Measurements from ENCODE around the gene TRPT1. TPM values are rescaled to one million over a fixed set of nuclear protein-coding genes. Genes with fewer than 3 reads are reported as not detected.

TRPT1 gene
- total RNA-seq, 4 donors from 2014 or later, result 48.4 to 62.2 (median 52.8) TPM

DNA sequence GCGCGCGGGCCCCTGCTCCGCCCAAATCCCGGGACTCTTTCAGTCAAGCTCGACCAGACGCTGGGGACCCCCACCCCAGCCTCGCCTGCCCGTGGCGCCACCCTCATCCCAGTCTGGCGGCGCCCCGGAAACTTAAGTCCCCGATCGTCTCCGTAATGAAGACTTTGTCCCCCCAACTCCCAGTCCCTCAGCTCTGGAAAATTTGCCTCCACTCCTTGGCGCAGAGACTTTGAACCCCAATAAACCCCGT, 25.7 kb upstream of the TRPT1 start:
- peaks cover 24% of the 10 kb centered on the region for H3K36me3 ChIP-seq
- H3K9me3 ChIP-seq, result no peaks in the 10 kb centered on the region
- peak overlapping the region; percentile 85 for H3K4me3 ChIP-seq
- TF ChIP-seq EP300 (IDR thresholded peaks at IDR 0.05) (no peak), POLR2AphosphoS5 (IDR thresholded peaks at IDR 0.05) (no peak), POLR2A (IDR thresholded peaks at IDR 0.05) (no peak)
- TF ChIP-seq, protein P1, sequence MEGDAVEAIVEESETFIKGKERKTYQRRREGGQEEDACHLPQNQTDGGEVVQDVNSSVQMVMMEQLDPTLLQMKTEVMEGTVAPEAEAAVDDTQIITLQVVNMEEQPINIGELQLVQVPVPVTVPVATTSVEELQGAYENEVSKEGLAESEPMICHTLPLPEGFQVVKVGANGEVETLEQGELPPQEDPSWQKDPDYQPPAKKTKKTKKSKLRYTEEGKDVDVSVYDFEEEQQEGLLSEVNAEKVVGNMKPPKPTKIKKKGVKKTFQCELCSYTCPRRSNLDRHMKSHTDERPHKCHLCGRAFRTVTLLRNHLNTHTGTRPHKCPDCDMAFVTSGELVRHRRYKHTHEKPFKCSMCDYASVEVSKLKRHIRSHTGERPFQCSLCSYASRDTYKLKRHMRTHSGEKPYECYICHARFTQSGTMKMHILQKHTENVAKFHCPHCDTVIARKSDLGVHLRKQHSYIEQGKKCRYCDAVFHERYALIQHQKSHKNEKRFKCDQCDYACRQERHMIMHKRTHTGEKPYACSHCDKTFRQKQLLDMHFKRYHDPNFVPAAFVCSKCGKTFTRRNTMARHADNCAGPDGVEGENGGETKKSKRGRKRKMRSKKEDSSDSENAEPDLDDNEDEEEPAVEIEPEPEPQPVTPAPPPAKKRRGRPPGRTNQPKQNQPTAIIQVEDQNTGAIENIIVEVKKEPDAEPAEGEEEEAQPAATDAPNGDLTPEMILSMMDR (IDR thresholded peaks at IDR 0.05), result no peak
- H3K27me3 ChIP-seq, result no peaks in the 10 kb centered on the region
- H3K27ac ChIP-seq, result peak overlapping the region; percentile 16
- WGBS, result 0% methylated on average over 11 of the region's 18 CpGs
- peaks cover 43% of the 10 kb centered on the region for H3K4me1 ChIP-seq
- no peak for DNase-seq (ENCODE audit: low spot score in 2 of 2)

DNA sequence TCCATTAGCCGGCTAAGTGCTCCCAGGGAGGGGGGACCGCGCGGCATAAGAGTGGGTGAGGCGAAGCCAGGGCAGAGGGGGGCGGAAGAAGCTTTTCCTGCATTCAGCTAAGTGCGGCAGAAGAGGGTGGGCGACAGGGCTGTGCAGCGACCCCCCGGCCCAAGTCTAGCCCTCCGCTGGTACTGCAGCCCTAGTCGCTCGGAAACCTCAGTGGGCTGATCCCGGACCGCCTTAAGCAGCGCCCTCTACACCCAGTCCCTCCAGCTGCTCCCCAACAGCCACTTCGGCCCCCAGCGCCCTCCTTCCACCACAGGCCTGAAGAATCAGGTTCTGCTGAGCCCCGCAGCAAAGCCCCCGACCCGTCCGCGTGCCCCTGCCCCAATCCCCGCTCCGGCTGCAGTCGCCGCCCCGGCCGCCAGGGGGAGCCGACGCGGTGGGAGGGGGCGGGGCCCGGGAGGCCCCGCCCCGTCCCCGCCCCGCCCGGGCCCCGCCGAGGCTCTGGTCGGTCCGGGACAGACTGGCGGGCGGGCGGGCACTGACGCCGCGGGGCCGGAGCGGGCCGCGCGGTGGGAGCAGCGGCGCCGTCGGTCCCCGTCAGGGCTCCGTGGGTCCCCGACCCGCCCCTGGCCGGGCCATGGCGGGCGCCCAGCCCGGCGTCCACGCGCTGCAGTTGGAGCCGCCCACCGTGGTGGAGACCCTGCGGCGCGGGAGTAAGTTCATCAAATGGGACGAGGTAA, 25.2 kb upstream of the TRPT1 start, which contains the start of gene PLCB3:
Gene PLCB3 (plus strand): TSS at position 515 of the 737 bp plus-strand sequence. CDS start 120 bp downstream, at position 635.
- peaks cover 43% of the 10 kb centered on the region for H3K4me1 ChIP-seq
- no peaks in the 10 kb centered on the region for H3K27me3 ChIP-seq
- H3K9me3 ChIP-seq, result no peaks in the 10 kb centered on the region
- 2% methylated on average over 17 of the region's 75 CpGs for WGBS
- H3K27ac ChIP-seq, result peak within 1 kb of the TSS; percentile 16
- TF ChIP-seq, protein P1 (IDR thresholded peaks at IDR 0.05), result peak; percentile 55 to 95
- TF ChIP-seq POLR2A (IDR thresholded peaks at IDR 0.05) (no peak), POLR2AphosphoS5 (IDR thresholded peaks at IDR 0.05) (no peak)
- H3K4me3 ChIP-seq, result peak within 1 kb of the TSS; percentile 85
- peaks cover 19% of the 10 kb centered on the region for H3K36me3 ChIP-seq
- DNase-seq (ENCODE audit: low spot score in 2 of 2), result no peak

DNA sequence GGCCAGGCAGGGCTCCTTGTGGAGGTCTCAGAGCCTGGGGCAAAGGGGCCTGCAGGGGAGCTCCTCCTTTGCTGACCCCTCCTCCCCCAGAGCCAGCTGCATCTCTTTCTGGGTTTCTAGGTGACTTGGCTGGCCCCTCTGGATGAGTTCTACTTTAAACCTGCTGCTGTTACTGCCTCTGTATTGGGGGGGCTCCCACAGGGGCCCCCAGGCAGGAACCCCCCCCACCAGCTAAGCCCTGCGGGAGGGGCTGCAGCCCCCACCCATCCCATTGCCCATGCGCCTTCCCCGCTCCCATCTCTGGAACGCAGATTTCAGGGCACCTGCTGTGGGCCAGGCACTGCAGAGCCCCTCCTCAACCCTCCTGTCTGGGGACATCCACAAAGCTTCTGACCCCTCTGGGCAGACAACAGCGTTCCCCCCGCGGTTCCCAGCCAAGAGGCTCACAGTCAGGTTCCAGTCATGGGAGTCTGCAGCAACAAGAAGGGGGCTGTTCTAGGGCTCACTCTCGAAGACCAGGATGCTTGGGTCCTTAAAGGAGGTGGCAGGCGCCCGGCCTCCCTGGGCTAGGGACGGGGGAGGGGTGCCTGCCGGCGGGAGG, 24.5 kb upstream of the TRPT1 start:
- H3K4me1 ChIP-seq, result peaks cover 50% of the 10 kb centered on the region

DNA sequence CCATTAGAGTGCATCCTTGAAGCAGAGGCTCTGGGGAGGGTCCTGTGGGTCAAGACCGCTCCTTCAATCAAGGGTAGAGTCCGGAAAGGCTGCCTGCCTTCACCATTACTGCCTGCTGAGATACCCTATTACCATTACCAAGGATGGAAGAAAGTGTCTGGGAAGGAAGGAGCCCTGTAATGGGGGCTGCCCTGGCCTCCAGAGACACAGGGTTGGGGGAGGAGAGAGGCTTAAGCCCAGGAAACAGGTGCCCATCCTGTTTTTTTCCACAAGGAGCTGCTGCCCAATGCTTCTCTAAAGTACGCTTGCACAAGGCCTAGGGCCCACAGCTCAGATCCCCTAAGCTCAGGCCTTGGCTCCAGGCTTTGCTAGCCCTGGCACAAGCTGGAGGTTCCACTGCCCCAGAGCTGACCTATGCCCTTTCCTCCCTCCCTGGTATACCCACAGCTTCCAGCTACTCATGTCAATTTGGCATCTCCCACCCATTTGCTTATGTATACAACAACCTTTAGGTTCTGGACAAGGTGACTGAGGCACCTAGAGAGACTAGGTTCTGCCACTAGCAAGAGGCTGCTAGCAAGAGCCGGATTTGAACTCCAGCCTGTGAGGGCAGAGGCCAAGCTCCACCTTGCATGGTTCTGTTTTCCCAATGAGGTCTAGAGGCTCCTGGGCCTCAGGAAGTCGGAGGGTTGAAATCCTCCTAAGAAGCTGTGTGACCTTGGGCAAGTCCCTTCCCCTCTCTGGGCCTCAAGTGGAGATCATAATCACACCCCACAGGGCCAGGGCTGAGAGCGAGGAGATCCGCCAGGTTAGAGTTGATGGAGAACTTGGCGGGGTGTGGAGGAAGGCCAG, 23.8 kb upstream of the TRPT1 start:
- no peak for DNase-seq (ENCODE audit: low spot score in 2 of 2)
- WGBS, result 86% methylated on average over 7 of the region's 8 CpGs
- TF ChIP-seq, protein P1 (IDR thresholded peaks at IDR 0.05), result no peak
- no peak for TF ChIP-seq POLR2A (IDR thresholded peaks at IDR 0.05)
- no peak for TF ChIP-seq POLR2AphosphoS5 (IDR thresholded peaks at IDR 0.05)
- no peak for TF ChIP-seq EP300 (IDR thresholded peaks at IDR 0.05)
- peaks cover 6% of the 10 kb centered on the region for H3K36me3 ChIP-seq
- no peak overlapping the region for H3K4me3 ChIP-seq
- no peak overlapping the region for H3K27ac ChIP-seq
- H3K4me1 ChIP-seq, result peaks cover 57% of the 10 kb centered on the region
- H3K27me3 ChIP-seq, result no peaks in the 10 kb centered on the region
- no peaks in the 10 kb centered on the region for H3K9me3 ChIP-seq

More for the DNA sequence above, 24.5 kb upstream of the TRPT1 start:
- Histone ChIP-seq H3K9me3 (no peaks in the 10 kb centered on the region), H3K4me3 (peak overlapping the region; percentile 85), H3K27me3 (no peaks in the 10 kb centered on the region), H3K27ac (no peak overlapping the region), H3K36me3 (peaks cover 12% of the 10 kb centered on the region)
- DNase-seq (ENCODE audit: low spot score in 2 of 2), result no peak
- 35% methylated on average over 9 of the region's 13 CpGs for WGBS
- TF ChIP-seq POLR2AphosphoS5 (IDR thresholded peaks at IDR 0.05), result no peak
- TF ChIP-seq POLR2A (IDR thresholded peaks at IDR 0.05), result no peak
- no peak for TF ChIP-seq EP300 (IDR thresholded peaks at IDR 0.05)
- TF ChIP-seq, protein P1 (IDR thresholded peaks at IDR 0.05), result no peak

DNA sequence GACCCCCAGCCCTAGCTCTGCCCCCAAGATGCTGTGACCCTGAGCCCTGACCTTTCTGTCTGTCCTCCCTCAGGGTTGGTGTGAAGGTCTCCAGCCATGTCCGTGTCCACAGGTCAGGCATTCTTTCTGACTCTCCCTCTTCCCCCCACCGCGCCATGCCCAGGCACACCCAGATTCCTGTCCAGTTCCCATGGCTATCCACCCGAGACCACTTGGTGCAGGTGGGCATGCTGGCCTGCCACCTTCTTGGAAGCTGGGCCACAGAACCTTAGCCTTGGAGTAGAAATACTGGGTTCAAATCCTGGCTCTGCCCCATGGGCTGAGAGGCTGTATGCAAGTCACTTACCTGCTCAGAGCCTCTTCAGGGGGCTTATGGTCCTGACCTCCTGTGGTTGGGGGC, 23.1 kb upstream of the TRPT1 start:
- H3K27ac ChIP-seq, result no peak overlapping the region
- no peaks in the 10 kb centered on the region for H3K27me3 ChIP-seq
- peaks cover 63% of the 10 kb centered on the region for H3K4me1 ChIP-seq
- TF ChIP-seq, protein P1 (IDR thresholded peaks at IDR 0.05), result no peak
- TF ChIP-seq POLR2A (IDR thresholded peaks at IDR 0.05) (no peak), POLR2AphosphoS5 (IDR thresholded peaks at IDR 0.05) (no peak), EP300 (IDR thresholded peaks at IDR 0.05) (no peak)
- H3K4me3 ChIP-seq, result no peak overlapping the region
- DNase-seq (ENCODE audit: low spot score in 2 of 2), result no peak
- H3K36me3 ChIP-seq, result peaks cover 3% of the 10 kb centered on the region
- H3K9me3 ChIP-seq, result no peaks in the 10 kb centered on the region
- 89% methylated on average over 4 of the region's 4 CpGs for WGBS

Data from suprapubic skin (tissue), 4 donors.